Stimulated activated CD8-positive, alpha-beta memory T cell treated with anti-CD3 and anti-CD28 coated beads, Interleukin-4, amount 100 ng/mL, for 24 hours (primary cell): ENCODE data around the gene EEF1AKMT1.
"Not testable (repeated sequence)": the region's sequence is repeated elsewhere in the genome, so short reads cannot be mapped to it uniquely, and the experiment has no call there.

Experiments used
- DNase-seq: peaks from one replicate; pipeline ENCODE4 v3.0.0-alpha.2; 2020; ENCODE audit warnings: low read depth

The EEF1AKMT1 gene

DNA sequence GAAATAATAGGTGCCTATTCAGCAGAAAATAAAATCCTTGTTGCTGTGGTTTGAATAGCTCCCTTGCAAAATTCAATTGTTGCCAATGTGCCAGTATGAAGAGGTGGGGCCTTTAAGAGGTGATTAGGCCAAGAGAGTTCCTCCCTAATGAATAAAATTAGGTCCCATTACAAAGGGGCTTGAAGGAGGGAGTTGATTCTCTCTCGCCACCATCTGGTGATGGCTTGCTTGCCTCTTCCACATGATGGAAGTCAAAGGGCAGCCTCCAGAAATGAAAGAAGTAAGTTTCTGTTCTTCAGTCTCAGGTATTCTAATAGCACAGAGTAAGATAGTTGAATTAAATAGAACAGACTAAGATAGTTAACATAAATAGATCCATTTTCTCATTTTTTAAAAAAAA, 3.0 kb upstream of the EEF1AKMT1 start:
- DNase-seq = no peak

DNA sequence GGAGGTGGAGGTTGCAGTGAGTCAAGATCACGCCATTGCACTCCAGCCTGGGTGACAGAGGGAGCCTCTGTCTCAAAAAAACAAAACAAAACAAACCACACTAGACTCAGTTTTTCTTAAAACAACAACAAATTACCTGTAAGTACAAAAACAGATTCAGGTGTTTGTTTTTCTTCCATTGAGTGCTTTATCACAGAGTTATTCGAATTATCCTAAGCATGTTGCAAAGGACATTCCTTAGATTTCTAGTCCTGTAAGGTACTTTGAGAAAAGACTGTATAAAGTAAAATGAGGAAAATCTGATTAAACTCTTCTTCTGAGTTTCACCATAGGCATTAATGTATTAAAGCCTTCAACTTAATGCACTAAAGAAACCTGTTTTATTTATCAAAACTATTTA, 2.2 kb upstream of the EEF1AKMT1 start:
- DNase-seq = no peak

DNA sequence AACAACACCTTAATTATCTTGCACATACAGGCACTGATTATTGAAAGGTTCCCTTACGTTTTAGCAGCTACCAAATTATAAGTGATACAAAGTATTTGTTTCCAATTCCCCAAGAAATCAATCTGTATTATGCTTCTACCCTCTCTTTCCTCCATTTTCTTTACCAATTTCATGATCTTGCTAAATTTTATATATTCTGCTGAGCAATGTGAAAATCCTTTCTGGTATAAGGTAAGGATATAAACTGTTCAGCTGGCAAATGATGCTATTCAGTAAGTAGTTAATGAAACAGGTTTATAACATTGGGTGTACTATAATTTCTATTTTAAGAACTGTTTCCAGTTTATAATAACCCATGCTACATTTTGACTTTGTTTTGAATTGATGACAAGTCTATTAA, 985 bp upstream of the EEF1AKMT1 start:
- DNase-seq = no peak

DNA sequence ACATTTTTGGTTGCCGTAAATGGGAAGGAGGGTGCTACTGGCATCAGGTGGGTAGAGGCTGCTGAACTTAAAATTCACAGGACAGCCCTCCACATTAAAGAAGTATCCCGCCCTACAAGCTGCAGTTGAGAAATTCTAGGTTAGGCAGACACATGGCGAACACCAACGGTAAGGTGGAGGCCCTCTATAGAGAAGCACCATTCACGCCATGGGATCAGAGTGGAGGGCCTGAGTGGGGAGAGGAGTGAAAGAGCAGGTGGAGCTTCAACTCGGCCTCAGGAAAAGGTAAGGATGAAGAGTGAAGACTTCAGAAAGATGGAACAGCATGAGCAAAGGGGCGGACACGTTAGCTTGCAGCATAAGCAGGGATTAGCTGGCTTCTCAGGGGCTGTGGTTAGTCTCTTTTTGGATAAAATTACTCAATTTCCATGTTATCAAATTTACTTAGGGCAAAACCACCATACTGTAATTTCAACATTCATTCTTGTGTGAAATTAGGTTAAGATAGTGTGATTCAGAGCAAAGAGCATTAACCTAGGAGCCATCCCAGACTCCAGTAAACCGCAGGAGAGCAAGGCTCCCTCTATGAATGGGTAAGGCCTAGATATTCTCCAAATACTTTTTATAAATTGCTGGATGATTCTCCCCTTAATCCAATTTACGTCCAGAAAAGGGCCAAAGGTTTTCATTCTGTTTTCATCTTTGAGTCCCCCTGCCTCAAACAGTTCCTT, 1.2 kb downstream of the EEF1AKMT1 start:
- no peak for DNase-seq

DNA sequence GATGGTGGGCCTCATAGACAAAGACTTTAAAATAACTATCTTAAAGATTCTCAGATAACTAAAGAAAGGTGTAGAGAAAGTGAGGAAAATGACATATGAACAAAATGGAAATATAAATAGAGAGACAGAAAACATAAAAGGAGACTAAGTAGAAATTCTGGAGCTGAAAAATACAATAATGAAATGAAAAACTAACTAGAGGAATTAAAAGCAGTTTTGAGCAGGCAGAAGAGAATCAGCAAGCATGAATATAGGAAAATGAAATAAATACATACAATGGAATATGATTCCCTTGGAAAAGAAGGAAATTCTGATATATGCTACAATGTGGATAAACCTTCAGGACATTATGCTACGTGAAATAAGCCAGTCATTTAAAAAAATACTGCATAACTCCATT, 3.9 kb downstream of the EEF1AKMT1 start:
- DNase-seq = no peak

DNA sequence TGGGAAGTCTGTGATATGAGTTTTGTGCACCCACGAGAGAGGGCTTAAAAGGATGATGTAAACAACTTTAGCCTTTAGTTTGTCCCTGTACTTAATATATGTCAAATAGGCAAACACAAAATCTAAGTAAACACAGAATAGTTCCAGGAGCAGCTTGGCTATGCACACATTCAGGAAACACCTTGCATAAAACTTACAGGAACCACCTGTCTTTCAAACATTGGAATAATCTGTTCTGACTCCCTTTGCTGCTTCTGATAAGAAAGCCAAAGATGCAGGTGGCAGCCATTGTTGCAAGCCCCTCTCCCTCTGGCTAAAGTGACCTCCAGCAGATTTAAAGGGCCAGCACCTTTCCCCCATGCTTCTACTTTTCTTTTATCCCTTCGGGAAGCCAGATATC, 4.7 kb downstream of the EEF1AKMT1 start:
- no peak for DNase-seq

DNA sequence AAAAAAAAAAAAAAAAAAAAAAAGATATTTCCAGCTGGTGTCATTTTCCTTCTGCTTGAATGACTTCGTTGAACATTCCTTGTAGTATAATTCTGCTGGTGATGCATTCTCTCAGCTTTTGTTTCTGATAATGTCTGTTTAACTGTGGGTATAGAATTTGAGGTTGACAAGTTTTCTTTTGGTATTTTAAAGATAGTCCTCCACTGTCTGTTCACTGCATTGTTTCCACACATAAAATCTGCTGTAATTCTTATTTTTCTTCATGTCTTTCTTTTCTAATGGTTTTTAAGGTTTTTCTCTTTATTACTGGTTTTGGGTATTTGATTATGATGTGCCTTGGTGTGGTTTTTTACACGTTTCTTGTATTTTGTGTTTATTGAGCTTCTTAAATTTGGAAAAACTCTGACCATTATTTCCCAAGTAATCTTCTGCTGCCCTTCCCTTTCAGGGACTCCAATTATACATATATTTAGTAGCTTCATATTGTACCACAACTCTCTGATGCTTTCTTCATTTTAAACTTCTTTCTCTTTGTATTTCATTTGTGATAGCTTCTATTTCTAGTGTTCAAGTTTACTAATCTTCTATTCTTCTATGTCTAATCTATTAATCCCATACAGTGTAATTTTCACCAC, 6.3 kb downstream of the EEF1AKMT1 start:
- DNase-seq = no peak

DNA sequence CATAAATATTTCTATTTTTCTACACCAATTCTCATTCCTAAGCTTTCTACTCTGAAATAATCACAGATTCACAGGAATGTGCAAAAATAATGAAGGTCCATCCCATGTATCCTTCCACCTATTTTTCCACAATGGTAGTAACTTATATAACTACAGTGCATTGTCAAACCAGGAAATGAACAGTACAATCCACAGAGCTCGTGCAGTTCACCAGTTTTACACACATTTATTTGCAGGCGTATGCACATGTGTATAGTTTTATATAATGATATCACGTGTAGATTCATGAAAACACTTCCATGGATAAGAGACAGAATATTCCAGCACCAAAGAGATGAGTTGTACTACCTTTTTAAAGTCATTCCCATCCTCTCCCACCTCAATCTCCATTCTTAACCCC, 12.9 kb downstream of the EEF1AKMT1 start:
- DNase-seq = no peak

DNA sequence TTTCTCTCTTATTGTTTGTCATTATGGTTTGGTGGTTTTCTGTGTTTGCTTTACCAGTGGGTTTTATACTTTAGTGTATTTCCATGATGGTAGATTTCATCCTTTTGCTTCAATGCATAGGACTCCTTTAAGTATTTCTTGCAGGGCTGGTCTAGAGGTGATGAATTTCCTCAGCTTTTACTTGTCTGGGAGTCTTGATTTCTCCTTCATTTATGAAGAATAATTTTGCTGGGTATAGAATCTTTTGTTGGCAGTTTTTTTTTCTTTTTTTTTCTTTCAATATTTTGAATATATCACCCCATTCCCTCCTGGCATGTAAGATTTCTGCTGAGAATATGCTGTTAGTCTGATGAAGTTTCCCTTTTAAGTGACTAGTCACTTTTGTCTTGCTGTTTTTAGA, 19.8 kb downstream of the EEF1AKMT1 start:
- DNase-seq = no peak

DNA sequence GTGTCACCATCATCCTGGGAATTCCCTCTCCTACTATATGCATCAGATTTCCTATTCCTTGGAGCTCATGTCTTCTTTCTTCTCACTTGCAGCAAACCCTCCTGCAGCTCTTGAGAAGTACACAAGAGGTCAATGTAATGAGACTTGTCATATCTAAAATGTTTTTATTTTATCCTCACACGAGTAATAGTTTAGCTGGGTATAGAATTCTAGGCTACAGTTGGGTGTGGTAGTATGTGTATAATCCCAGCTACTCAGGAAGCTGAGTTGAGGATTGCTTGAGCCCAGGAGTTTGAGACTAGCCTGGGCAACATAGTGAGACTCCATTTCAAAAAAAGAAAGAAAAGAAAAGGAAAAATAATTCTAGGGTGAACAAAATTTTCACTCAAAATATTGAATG, 24.4 kb downstream of the EEF1AKMT1 start:
- DNase-seq = no peak

DNA sequence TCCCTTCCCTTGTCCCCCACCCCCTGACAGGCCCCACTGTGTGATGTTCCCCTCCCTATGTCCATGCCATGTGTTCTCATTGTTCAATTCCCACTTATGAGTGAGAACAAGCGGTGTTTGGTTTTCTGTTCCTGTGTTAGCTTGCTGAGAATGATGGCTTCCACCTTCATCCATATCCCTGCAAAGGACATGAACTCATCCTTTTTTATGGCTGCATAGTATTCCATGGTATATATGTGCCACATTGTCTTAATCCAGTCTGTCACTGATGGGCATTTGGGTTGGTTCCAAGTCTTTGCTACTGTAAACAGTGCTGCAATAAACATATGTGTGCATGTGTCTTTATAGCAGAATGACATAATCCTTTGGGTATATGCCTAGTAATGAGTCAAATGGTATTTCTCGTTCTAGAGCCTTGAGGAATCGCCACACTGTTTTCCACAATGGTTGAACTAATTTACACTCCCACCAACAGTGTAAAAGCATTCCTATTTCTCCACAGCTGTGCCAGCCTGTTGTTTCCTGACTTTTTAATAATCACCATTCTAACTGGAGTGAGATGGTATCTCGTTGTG, 29.8 kb downstream of the EEF1AKMT1 start:
- DNase-seq = not testable (repeated sequence)

DNA sequence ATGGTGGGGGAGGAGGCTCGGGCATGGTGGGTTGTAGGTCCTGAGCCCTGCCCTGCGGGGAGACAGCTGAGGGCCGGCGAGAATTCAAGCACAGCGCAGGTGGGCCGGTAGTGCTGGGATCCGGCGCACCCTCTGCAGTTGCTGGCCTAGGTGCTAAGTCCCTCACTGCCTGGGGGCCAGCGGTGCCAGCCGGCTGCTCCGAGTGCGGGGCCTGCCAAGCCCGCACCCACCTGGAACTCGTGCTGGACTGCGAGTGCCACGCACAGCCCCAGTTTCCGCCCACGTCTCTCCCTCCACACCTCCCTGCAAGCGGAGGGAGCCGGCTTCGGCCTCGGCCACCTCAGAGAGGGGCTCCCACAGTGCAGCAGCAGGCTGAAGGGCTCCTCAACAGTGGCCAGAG, 33.7 kb downstream of the EEF1AKMT1 start:
- no peak for DNase-seq

DNA sequence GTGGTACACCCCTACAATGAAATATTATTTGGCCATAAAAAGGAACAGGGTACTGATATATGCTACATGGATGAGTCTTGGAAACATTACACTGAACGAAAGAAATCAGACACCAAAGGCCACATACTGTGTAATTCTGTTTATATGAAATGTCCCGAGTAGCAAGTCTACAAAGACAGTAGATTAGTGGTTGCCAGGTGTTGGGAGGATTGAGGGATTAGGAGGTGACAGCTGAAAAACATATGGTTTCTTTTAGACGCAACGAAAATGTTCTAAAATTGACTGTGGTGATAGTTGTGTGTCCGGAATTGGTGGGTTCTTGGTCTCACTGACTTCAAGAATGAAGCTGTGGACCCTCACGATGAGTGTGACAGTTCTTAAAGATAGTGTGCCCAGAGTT, 35.1 kb downstream of the EEF1AKMT1 start:
- no peak for DNase-seq

DNA sequence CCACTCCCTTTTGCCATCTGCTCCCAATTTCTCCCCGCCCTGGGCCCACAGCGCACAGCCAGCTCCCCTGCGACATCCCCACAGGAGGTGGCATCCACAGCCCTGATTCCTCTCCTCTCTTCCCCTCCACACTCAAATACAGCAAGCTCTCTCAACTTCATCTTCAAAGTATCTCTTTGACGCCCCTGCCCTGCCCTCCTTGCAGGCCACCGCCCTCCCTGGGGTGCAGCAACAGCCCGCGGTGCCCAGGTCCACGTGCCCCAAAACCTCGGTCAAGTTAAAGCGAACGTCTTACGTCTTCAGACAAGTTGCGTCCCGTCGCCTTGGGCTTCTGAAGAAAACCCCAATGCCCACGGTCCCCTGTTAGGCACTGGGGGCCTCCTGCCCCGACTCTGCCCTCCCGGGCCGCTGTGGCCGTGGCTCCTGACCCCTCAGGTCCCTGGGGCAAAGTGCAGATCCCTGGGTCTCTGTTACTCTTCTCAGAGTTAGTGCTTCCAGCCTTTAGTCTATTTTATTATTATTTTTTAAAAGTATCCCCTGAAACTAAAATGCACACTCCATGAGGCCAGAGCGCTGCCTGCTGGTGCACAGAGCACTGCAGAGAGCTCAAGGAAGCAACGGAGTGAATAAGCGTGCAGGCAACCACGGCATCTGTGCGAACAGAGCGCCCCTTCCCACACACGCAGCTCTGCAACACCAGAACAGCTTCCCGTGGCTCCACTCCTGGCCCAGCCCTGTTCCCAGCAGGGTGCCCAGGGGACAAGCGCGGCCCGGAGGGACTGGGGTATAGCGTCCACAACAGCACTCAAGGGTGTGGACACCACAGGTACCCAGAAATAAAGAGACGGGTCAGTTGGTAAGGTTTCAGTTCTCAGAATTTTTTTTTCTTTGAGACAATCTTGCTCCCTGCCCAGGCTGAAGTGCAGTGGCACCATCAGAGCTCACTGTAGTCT, 43.9 kb downstream of the EEF1AKMT1 start:
- no peak for DNase-seq

DNA sequence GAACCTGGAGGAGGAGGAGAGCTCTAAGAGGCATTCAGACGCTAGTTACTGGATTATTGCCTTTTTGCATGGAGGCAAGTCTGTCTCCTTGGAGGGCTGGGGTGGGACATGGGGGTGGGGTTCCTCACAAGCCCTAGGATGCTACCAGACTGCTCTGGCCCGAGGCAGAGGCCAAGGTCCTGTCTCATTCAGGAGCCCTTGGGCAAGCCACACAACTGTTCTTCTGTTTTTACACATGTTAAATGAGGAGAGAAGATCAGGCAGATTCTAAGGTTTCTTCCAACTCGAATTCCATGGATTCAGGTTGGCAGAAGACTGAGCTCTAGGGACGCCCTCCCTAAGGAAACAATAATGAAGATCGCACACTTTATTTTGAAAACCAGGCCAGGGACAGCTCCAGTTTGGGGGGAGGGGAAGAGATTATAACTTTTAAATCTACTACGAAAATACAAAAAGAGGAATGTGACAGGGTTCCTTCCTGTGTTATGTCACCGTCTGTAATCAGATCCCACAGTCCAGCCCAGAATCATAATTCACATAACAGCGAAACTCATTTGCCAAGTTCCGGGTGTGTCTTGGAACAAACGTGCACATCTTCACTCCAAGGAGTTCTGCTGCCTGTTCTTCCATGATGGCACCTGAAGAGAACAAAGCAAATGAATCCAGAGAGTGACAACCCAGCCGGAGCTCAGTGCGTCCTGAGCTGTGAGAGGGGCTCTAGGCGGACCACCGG, 45.0 kb downstream of the EEF1AKMT1 start:
- DNase-seq = no peak

DNA sequence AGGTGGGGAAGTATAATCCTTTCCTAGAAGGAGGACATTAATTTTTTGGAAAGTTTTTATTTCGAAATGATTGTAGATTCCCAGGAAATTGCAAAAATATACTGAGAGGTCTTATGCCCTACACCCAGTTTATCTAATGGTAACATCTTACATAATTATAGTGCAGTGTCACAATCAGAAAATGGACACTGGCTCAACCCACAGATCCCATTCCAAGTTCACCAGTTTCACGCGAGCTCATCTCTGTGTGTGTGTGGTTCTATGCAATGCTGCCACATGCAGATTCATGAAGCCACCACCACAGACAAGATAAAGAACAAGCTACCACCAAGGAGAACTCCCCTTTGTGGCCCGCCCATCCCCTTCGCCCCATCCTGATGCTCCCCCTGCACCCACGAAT, 45.9 kb downstream of the EEF1AKMT1 start:
- DNase-seq = no peak

DNA sequence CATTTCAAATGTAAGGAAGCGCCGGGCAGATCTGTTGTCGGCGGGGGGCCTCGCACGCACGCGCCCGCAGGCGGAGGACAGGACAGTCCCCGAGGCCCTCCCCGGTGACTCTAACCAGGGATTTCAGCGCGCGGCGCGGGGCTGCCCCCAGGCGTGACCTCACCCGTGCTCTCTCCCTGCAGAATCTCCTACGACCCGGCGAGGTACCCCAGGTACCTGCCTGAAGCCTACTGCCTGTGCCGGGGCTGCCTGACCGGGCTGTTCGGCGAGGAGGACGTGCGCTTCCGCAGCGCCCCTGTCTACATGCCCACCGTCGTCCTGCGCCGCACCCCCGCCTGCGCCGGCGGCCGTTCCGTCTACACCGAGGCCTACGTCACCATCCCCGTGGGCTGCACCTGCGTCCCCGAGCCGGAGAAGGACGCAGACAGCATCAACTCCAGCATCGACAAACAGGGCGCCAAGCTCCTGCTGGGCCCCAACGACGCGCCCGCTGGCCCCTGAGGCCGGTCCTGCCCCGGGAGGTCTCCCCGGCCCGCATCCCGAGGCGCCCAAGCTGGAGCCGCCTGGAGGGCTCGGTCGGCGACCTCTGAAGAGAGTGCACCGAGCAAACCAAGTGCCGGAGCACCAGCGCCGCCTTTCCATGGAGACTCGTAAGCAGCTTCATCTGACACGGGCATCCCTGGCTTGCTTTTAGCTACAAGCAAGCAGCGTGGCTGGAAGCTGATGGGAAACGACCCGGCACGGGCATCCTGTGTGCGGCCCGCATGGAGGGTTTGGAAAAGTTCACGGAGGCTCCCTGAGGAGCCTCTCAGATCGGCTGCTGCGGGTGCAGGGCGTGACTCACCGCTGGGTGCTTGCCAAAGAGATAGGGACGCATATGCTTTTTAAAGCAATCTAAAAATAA, 52.1 kb downstream of the EEF1AKMT1 start:
- DNase-seq = no peak

DNA sequence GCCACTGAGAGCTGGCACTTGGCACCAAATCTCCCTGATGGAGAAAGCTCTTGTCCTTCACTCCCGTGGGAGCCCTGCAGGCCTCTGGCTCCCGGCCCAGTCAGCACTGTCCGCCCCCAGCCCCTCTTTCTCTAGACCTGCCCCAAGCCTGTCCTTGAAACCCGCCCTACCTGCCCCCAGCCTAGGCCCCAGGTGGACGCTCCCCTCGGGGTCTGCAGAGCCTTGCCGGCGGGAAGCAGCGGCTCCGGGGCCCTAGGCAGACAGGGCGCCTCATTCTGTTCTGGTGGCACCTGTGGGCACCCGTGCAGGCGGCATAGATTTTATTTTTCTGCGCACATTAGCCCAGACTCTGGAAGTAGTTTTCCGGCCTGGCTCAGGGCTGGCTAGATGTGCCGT, 52.7 kb downstream of the EEF1AKMT1 start:
- no peak for DNase-seq

DNA sequence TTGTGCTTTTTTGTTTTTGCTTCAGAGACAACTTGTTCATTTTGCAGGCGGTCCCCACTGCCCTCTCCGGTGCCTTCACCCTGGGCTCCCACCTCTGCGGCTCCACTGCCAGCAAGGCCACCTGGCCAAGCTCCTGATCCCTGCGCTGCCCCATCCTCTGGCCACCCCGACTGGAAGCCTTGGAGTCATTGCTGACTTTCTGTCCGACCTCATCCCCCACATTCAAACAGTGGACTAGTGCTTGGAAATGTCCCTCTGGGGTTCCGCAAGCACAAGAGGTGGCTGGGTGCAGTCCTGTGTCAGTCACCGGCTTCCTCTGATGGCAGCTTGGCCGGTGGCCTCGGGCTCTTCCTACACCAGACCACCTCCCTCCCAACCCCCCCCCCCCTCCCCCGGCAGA, 53.3 kb downstream of the EEF1AKMT1 start:
- no peak for DNase-seq

DNA sequence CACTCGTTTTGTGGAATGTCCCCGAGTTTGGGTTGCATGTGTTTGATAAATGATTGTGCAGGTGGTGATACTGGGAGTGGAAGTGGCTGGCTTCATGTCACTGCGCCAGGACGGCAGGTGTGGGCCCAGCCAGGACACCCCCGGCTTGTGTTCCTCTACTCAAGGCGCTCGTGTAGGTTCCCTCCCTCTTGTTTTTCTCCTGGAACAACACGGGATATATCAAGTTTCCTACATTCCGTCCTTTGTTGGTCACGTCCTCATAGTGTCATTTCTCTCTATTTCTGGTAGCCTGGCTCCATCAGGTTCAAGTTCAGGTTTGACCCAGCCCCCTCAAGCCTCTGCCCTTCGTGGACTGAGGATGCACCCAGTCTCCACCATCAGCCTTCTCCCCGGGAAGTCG, 54.0 kb downstream of the EEF1AKMT1 start:
- no peak for DNase-seq
